Hepatic stellate cell (primary cell): Measurements from ENCODE around the gene ARMC6.

Source experiments
- DNase-seq: peaks from one replicate; pipeline ENCODE4 v3.0.0; 2011; ENCODE audit warnings: low spot score

The ARMC6 gene

GRCh38 chr19:19055701-19056100 is 22.3 kb downstream of the ARMC6 start:
- no peak for DNase-seq

GRCh38 chr19:19056636-19057275 is 23.4 kb downstream of the ARMC6 start:
- no peak for DNase-seq

- DNase-seq: no peak
These were observed 23.9 kb downstream of the ARMC6 start for GRCh38 chr19:19057317-19057716.

- no peak for DNase-seq
These were observed 24.3 kb downstream of the ARMC6 start for GRCh38 chr19:19057720-19058119.

- no peak for DNase-seq
These were observed 25.8 kb downstream of the ARMC6 start for GRCh38 chr19:19059018-19059836.

- DNase-seq: no peak
These were observed 26.6 kb downstream of the ARMC6 start for GRCh38 chr19:19059837-19060611.

- no peak for DNase-seq
These were observed 28.1 kb downstream of the ARMC6 start for GRCh38 chr19:19061506-19061905.

GRCh38 chr19:19062454-19063182 is 29.2 kb downstream of the ARMC6 start:
- DNase-seq: peak; percentile 58

GRCh38 chr19:19063183-19064097 is 30.0 kb downstream of the ARMC6 start, which contains the start of gene SLC25A42:
Gene SLC25A42, plus strand, starts transcription at chr19:19063994. Its CDS starts 32,131 bp downstream, at chr19:19096125.
- peak; percentile 100 for DNase-seq

- DNase-seq: no peak
These were observed 30.8 kb downstream of the ARMC6 start for GRCh38 chr19:19064098-19064722.

GRCh38 chr19:19064811-19065745 is 31.7 kb downstream of the ARMC6 start:
- DNase-seq: peak; percentile 43

- DNase-seq: no peak
These were observed 34.1 kb downstream of the ARMC6 start for GRCh38 chr19:19067276-19068072.

GRCh38 chr19:19068659-19069654 is 35.6 kb downstream of the ARMC6 start:
- no peak for DNase-seq

- no peak for DNase-seq
These were observed 38.5 kb downstream of the ARMC6 start for GRCh38 chr19:19071897-19072296.

GRCh38 chr19:19074196-19074882 is 40.9 kb downstream of the ARMC6 start:
- no peak for DNase-seq

GRCh38 chr19:19075126-19075525 is 41.7 kb downstream of the ARMC6 start:
- DNase-seq: no peak

- DNase-seq: no peak
These were observed 43.1 kb downstream of the ARMC6 start for GRCh38 chr19:19076476-19076875.
